ENCODE results near the gene CTTNBP2NL.
A peak's percentile ranks its signal among the peaks of the same experiment; 100 is the strongest.
"Not testable (repeated sequence)": the region's sequence is repeated elsewhere in the genome, so short reads cannot be mapped to it uniquely, and the experiment has no call there.

Gene CTTNBP2NL

DNA sequence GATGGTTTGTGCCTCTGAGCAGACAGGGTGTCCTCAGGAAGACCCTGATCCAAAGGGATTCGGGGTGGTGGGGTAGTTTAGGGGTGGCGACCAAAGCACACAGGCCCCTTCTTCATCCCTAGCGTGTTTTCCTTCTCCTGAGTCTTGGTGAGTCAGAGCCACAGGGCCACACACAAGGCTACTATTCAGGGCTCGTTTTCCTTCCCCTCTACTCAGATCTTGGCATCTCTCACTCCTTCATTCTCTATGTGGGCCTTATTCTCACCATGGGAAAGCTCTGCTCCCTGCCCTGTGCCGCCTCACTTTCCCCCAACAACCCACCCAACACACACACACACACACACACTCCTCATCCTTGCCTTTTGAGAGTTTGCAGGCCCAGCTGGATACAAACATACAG is 69.1 kb downstream of the CTTNBP2NL start:
- no peak for DNase-seq (ENCODE audit: low read depth)

- DNase-seq (ENCODE audit: low read depth), result peak; percentile 66
Observed at GRCh38 chr1:112466078-112466660, 70.2 kb downstream of the CTTNBP2NL start.

GRCh38 chr1:112470324-112470723 is 74.3 kb downstream of the CTTNBP2NL start:
- DNase-seq (ENCODE audit: low read depth), result not testable (repeated sequence)

GRCh38 chr1:112470966-112471365 is 75.0 kb downstream of the CTTNBP2NL start:
- DNase-seq (ENCODE audit: low read depth), result no peak

GRCh38 chr1:112472142-112472541 is 76.1 kb downstream of the CTTNBP2NL start:
- no peak for DNase-seq (ENCODE audit: low read depth)

GRCh38 chr1:112477550-112477949 is 81.5 kb downstream of the CTTNBP2NL start:
- no peak for DNase-seq (ENCODE audit: low read depth)

GRCh38 chr1:112478314-112478713 is 82.3 kb downstream of the CTTNBP2NL start:
- no peak for DNase-seq (ENCODE audit: low read depth)

- not testable (repeated sequence) for DNase-seq (ENCODE audit: low read depth)
Observed at GRCh38 chr1:112486063-112486462, 90.0 kb downstream of the CTTNBP2NL start.

DNA sequence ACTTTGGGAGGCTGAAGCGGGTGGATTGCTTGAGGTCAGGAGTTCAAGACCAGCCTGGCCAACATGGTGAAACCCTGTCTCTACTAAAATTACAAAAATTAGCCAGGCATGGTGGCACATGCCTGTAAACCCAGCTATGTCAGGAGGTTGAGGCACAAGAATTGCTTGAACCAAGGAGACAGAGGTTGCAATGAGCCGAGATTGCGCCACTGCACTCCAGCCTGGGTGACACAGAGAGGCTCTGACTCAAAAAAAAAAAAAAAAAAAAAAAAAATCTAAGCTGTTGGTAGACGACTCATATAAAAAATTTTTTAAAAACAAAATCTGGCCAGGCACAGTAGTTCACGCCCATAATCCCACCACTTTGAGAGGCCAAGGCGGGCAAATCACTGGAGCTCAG is 91.7 kb downstream of the CTTNBP2NL start:
- DNase-seq (ENCODE audit: low read depth), result not testable (repeated sequence)

- no peak for DNase-seq (ENCODE audit: low read depth)
Observed at GRCh38 chr1:112488141-112488540, 92.1 kb downstream of the CTTNBP2NL start.

DNA sequence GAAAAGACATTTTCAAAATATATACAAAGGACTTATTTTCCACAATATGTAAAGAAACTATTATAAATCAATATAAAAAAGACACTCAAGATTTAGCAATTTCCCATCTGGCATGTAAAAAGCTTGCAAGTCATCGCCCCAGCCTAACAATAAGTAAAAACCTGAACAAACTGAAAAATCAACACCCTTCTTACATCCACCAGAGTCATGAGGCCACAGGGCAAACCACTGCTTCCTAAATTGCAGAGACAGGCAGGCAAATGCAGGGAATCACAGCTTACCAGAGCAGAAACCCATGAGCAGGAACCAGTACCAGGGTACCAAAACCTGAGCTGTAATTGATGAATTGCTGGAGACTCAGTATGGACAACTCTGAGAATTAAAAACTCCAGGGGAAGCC is 96.1 kb downstream of the CTTNBP2NL start:
- DNase-seq (ENCODE audit: low read depth), result no peak

DNA sequence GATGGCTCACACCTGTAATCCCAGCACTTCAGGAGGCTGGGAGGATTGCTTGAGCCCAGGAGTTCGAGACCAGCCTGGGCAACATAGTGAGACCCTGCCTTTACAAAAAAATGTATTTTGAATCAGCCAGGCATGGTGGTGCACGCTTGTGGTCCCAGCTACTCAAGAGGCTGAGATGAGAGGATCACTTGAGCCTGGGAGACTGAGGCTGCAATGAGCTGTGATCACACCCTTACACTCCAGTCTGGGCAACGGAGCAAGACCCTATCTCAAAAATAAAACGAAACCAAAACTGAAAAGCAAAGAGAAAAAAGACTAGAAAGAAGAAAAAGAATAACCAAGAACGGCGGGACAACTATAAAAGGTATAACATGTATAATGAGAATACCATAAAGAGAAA is 97.3 kb downstream of the CTTNBP2NL start:
- DNase-seq (ENCODE audit: low read depth), result no peak

DNA sequence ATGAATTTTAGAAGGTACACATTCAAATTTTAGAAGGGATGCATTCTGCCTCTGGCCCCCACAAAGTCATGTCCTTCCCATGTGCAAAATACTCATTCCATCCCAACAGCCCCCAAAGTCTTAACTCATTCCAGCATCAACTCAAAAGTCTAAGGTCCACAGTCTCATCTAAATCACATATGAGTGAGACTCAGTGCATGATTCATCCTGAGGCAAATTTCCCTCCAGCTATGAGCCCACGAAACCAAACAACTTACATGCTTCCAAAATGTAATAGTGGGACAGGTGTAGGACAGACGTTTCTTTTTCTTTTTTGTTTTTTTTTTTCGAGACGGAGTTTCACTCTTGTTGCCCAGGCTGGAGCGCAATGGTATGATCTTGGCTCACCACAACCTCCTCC is 100.3 kb downstream of the CTTNBP2NL start:
- DNase-seq (ENCODE audit: low read depth), result no peak

GRCh38 chr1:112501810-112502641 is 106.0 kb downstream of the CTTNBP2NL start:
- no peak for DNase-seq (ENCODE audit: low read depth)

DNA sequence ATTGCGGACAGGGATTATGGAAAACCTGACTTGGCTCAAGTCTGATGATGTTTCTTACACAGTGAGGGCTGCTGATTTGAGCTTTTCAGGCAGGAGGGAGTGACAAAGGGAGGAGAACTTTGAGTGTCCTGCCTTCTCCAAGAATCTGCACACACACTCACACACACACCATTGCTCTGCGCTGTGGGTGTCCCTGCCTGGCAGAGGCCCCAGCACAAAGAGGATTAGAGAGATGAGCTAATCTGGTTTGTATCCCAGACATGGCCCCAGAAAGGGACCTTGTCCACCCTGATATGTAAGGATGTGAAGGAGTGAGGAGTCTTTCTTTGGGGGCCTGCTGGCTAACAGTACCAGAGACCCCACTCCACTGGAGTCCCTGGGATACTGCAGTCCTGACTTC is 106.8 kb downstream of the CTTNBP2NL start:
- DNase-seq (ENCODE audit: low read depth), result no peak

GRCh38 chr1:112504001-112504660 is 108.1 kb downstream of the CTTNBP2NL start:
- no peak for DNase-seq (ENCODE audit: low read depth)

GRCh38 chr1:112504661-112505399 is 108.8 kb downstream of the CTTNBP2NL start:
- DNase-seq (ENCODE audit: low read depth), result no peak

DNA sequence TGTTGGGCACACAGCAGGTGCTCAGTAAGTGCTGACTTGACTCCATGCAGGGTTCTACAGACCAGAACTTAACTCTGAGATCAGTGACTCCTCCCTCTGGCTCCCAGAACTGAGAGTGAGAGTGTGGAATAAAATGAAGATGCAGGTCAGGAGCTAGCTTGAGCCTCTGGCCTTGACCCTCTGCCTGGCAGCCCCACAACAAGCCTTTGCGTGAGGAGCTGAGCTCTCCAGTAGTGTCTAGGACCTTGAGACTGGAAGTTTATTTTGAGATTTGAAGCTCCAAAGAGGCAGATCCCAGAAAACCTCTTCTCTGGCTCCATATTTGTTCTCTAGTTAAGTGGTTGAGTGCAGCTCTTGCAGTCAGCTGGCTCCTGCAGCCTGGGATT is 109.4 kb downstream of the CTTNBP2NL start:
- no peak for DNase-seq (ENCODE audit: low read depth)

- DNase-seq (ENCODE audit: low read depth), result no peak
Observed at GRCh38 chr1:112505878-112506277, 109.9 kb downstream of the CTTNBP2NL start.

DNA sequence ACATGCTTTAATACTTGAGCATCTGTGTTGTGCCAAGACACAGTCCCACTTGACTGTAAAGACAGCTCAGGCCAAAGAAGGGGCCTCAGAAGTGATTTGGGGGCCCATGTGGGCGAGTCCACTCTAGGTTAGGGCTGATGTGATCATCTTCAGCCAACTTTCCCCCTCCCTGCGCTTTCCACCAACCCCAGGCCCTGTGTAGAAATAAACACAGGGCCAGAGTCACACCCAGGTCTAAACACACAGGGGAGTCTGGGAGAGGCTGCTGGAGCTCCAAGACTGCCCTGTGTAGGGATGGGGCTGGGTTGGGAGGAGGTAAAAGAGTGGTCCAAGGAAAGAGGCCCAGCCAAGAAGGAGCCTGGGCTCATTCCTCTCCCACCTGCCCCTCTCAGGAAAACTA is 110.3 kb downstream of the CTTNBP2NL start:
- DNase-seq (ENCODE audit: low read depth), result no peak

DNA sequence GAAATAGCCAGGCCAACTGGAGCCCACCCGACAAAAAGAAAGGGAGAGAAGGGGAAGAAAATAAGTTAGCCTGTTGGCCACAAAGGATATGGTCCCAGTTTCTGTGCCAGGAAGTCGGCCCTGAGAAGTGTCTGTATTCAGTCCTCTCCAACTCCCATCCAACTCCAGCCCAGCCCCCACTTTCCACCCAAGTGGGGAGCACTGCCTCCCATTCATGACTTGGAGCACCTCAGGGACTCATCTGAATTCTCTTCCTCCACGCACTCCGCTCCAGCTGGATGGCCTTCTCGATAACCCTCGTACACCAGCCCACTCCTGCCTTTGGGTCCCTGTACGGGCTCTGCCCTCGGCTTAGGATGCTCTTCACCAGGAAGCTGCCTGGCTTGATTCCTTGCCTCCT is 110.7 kb downstream of the CTTNBP2NL start:
- no peak for DNase-seq (ENCODE audit: low read depth)

GRCh38 chr1:112507336-112507735 is 111.3 kb downstream of the CTTNBP2NL start:
- DNase-seq (ENCODE audit: low read depth), result no peak

DNA sequence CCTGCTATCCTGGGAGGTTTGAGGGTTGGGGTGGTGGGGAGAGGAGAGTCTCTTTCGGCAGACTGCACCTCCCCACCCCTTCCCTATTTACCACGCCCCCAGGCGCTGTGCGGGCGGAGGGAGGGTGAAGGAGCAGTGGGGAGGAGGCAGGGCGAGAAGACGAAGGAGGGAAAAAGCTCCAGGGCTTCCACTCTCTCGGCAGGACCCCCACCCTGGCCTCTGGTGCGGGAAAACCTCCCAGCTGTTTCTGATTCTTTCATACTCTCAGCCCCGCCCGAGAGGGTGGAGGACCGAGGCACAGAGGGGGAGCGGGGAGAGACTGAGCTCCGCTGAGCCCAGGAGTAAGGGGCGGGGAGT is 111.9 kb downstream of the CTTNBP2NL start:
- DNase-seq (ENCODE audit: low read depth), result no peak
